HG03025 (cell line): Measurements from ENCODE around the gene CLEC16A.

Experiments used
- ATAC-seq: cut with Tn5 transposase; IDR thresholded peaks from one replicate; pipeline ENCODE4 v1.9.1; 2021; ENCODE audit warnings: mild to moderate bottlenecking, moderate library complexity; ENCODE audit not compliant: unreplicated experiment, low FRiP score

Gene CLEC16A

DNA sequence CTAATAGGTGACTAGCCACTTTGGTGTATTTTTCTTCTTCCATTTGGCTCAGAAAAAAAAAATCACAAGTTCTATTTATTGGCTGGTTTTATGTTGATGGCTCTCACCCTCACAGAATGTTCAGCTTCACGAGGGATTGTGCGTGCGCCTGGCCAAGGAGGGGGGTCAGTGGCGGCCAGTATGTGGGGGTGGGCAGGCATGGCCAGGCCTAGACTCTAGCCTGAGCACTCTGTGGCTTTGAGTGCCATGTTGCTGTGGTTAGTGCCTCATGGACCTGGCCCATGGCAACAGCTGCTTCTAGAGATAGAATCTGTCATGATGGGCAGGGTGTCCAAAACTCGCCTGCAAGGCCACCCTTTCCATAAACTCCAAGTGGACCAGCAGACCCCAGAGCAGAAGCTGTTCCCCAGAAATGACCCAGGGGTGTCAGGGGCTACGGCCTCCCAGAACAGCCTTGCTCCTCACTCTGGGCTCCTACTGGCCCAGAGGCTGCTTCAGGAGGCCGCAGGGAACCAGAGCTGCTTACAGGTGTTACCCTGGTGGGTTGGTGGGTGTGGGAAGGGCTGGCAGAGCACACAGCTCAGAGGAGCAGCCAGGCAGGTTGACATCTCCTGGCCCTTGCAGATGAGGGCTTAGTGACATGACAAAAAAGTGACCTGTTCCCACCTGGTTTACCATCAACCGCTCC, 186.8 kb downstream of the CLEC16A start:
- ATAC-seq, result no peak

- ATAC-seq, result no peak
These were observed 187.3 kb downstream of the CLEC16A start for GRCh38 chr16:11131706-11132105.

DNA sequence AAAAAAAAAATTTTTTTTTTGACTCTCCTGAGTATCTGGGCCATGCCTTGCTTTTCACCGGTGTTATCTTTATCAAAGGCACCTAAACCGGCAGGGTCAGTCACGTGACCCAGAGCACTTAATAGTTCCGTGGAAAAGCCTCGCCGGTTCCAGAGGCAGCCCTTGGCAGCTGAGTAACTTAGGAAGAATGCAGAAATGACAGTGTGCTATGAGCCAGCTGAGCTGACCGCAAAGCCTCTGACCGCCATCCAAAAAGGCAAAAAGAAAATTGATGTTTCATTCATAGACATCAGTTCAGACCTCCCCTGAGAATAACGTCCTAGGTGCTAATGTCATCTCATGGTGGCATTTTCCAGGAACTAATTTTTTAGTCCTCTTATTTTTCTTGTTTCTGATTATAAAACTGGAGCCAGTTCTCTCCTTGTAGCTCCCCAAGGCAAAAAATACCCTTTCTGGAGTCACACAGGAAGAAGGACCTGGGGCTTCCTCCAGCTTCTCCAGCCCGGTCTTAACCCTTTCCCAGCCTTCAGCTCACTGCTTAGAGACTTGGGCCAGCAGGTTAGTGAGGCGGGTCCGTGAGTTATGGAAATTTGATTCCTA, 189.1 kb downstream of the CLEC16A start:
- no peak for ATAC-seq

GRCh38 chr16:11134722-11135463, 190.5 kb downstream of the CLEC16A start:
- ATAC-seq, result no peak

GRCh38 chr16:11135464-11135973, 191.2 kb downstream of the CLEC16A start:
- ATAC-seq, result no peak

DNA sequence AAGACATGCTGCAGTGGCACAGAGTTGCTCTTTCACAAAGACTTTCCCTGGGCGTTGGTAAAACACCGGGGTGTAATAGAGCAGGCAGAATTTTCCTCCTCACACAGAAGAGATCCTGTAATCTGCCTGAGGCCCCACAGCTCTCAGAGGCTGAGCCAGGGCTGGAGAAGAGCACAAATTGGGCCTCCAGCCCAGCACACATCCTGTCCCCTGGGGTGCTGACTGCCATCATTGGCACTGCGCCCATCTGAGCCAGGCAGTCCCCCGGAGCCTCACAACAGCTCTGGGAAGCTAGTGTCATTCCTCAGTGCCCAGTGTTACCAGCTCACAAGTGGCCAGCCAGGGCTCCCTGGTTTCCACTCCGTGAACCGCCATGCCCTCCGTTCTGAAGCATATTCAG, 192.2 kb downstream of the CLEC16A start:
- no peak for ATAC-seq

GRCh38 chr16:11138022-11138768, 193.8 kb downstream of the CLEC16A start:
- no peak for ATAC-seq

DNA sequence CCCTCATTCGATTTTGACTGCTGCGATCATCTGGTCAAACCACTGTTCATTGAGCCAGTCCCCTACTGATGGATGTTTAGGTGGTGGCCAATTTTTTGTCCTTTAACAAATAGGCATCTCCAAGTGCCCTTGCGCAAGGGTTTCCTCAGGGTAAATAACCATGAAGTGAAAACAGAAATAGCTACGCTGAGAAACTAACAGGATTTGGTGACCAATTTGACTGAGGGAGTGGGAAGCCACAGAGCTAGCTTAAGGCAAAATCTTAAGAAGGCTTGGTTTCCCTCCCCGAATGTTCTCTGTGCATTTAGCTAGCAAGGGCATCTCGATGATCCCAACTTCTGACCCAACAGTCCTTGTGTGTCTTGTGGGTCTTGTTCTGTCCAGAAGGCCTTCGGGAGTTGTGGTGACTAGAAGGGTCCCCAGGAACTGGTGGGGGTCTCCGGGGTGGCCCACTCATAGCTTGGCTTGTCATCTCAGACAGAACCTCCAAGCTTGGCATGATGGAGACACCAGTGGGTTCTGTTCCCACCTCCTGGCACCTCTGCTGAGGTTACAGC, 194.5 kb downstream of the CLEC16A start:
- no peak for ATAC-seq

DNA sequence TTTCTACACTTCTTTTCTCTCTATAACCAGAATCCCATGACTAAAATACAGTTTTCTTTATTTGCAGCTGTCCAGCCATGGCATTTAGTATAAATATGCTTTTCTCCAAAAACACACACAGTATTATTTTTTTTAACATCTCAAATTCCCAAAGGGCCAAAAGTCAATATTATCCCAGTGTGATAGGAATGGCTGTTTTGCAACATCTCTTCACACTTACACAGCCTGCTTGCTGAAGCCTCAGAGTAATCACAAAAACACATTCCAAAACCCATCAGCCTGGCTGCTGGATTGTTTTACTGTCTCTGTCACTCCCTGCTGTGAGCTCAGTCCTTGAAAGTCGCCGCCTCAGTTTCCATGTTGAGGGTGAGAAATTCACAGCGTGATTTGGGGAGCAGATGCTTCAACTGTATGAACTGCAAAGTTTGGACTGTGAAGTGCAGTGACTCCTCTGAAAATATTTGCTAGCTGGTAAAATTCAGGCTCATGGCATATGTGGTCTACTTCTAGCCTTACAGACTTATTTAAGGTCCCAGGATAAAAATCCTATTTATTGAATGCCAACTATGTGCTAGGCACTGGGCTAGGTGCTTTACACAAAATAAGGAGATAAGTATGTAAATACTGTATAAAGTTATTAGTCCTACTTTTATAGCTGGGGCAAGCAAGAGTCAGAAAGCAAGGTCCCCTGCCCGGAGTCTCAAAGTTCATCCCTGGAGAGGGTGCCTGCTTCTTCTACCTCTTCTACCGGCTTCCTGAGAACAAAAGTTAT, 195.1 kb downstream of the CLEC16A start:
- no peak for ATAC-seq

GRCh38 chr16:11140098-11140375, 195.7 kb downstream of the CLEC16A start:
- no peak for ATAC-seq

DNA sequence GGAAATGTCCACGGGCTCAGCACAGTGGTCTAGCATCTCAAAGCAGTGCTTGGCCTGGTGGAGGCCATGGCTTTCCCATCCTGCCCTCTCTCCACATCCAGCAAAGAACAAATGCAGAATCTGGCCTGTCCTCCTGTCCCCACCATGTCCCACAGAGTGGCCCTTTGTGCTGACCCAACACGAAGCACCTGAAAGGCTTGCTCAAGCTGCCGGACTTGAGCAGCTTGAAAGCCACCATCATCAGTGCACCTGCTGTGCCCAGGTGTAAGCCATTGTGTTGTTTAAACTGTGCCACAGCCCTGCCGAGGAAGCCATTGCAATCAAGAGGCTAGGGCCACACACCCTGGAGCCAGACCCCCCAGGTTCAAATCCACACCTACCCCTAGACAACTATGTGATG, 196.1 kb downstream of the CLEC16A start:
- ATAC-seq, result no peak

- ATAC-seq, result no peak
These were observed 196.5 kb downstream of the CLEC16A start for GRCh38 chr16:11140867-11141266.

DNA sequence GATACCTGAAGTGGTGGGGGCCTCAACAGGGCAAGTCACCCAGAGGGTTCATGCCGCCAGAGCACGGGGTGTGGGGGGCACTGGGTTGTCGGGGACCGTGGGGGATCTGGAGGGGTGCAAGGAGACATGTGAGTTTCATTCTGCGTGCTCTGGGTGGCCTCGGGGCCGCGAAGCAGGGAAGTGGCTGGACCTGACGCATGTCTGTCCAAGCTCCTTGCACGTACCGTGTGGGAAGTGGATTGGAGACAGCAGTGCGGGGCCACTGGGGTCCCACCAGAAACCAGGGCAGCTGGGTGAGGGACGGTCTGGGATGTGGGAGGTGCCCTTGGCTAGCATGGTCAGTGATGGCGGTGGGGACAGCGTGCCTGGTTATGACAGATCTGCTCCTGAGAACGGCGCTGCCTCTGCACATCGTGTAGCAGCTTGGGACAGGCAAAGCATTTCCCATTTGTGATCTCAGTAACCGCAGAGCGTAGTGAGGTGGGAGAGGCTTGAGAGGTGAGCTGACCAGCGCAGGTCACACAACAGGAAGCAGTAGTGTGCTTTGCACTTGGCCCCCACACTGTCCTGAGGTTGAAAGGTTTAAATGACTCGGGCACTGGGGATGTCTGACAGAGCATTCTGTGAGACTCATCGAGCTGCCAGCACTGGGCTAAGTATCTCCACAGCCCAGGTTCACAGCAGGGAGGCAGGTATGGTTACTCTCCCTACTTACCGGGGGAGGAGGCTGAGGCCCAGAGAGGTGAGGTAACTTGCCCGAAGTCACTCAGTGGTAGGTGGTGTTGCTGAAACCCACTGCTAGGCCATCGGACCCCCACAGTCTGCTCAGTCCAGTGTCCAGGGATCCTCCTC, 197.3 kb downstream of the CLEC16A start:
- no peak for ATAC-seq

DNA sequence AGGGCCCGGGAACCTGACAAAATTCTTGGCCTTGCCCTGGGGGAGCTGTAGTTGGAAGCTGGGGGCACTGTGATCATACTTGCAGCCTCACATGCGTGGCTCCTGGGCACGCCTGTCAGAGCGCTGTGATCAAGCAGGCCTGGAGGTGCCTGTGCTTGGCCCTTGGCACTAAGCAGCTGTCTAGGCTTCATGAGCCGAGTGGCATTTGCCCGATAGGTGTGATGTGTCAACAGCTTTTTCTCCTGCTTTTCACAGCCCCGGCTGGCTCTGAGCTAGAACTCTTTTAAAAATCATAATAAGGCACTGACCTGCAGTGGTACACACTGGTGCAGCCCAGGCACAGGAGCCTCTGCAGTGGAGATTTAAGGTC, 197.9 kb downstream of the CLEC16A start:
- ATAC-seq, result no peak

- ATAC-seq, result no peak
These were observed 198.6 kb downstream of the CLEC16A start for GRCh38 chr16:11142951-11143350.

DNA sequence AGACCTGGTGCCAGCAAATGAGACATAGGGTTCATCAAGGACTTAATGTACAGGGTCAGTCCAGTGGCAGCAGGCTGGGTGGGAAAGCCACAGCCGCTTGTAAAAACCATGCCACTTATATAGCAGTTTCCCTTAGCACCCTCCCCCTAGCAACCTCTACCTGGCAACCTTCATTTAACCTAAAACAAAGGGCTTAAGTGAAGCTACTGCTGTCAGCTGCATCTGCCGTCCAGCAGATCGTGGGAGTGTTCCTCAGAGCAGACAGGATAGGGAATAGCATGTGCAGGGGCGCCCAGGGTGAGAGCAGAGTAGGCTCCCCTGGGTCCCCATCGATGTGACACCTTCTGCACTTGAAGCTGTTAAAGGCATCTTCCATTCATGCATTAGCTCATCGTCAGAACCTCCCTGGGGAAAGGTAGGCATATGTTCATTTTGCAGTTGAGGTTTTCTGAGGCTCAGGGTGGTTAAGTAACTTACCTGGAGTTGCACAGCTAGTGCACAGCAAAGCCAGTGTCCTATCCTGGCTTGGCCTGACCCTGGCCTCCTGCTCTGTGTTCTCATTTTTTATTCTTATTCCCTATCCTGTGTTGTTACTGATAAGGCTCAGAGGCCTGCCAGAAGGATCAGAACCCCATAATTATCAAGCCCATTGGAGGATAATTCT, 199.1 kb downstream of the CLEC16A start:
- no peak for ATAC-seq

DNA sequence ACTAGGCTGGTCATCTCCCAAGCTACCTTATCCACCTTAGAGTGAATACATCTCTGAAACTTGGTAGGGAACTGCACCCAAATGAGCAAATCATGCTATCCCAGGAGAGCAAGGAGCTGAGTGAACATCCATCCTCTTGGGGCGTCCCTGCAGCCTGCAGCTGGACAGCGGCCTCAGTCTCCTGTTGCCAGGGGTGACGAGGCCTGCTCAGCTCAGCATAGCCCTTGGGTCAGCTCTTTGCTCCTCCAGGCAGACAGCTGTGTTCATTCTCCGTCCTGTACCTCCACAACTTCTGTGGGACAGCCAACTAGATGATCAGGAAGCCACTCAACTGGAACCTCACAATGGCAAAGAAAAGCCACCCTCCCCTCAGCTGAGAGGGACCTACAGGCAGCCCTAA, 199.8 kb downstream of the CLEC16A start:
- ATAC-seq, result no peak

DNA sequence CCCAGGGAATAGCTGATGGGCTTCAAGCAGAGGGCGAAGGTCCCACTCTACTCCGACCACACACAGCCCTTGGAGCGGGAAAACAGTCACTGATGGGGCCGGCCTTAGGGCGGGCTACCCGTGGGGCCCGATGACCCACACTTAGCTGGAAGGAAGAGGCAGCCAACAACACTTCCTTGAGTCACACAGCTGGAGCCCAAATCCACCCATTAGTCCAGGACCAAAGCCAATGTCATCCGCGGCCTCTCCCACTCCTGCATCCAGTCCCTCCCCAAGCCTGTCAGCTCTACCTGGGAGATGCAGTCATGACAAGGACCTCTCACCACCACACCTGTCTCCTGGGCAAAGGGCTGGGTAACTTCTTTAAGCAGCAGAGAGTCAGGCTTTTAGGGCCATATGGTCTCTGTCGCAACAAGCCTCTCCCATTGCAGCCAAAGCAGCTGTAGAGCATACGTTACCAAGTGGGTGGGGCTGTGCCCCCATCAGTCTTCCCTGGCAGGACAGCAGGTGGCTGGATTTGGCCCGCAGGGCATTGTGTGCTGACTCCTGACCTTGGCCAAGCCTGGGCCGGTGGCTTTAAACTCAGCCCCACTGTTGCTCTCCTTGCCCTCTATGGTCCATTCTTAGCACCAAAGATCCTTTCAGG, 200.9 kb downstream of the CLEC16A start:
- no peak for ATAC-seq
